Erythroblast (primary cell): ENCODE results near the gene NDRG2.

ENCODE experiments used
- DNase-seq, 2 experiments: peaks; one replicate each; lab custom pipeline; 2025; lab: John Stamatoyannopoulos, UW
- GATA1 ChIP-seq: IDR thresholded peaks from 2 replicates; pipeline ENCODE4 v1.6.1; 2011; ENCODE audit warnings: low read depth, mild to moderate bottlenecking, control low read depth, low read length, moderate library complexity
- POLR2A ChIP-seq: IDR thresholded peaks from 2 replicates; pipeline ENCODE4 v1.6.1; 2011; ENCODE audit warnings: mild to moderate bottlenecking, low read length

The NDRG2 gene

GRCh38 chr14:20970983-20971704, 53.7 kb downstream of the NDRG2 start:
- TF ChIP-seq POLR2A, result no peak
- no peak for TF ChIP-seq GATA1
- DNase-seq, result peak; percentile 84 to 90

- DNase-seq, result no peak
- no peak for TF ChIP-seq GATA1
- TF ChIP-seq POLR2A, result no peak
Measured at GRCh38 chr14:20970647-20970982, 54.2 kb downstream of the NDRG2 start.

- DNase-seq, result no peak
- no peak for TF ChIP-seq POLR2A
Measured at GRCh38 chr14:20969336-20969735, 55.5 kb downstream of the NDRG2 start.
